OCI-LY3 (cell line): ENCODE results near the gene PILRA.

Experiments used
- EZH2phosphoT487 ChIP-seq: fragments of 200-600 bp; shearing (Covaris generic); IDR thresholded peaks from 2 replicates; pipeline ENCODE4 v1.6.1; 2018; ENCODE audit warnings: antibody characterized with exemption, mixed run types, low read depth
- TF ChIP-seq, protein P1 (sequence below): fragments of 200-600, 300-600 bp; sonication (generic); IDR thresholded peaks from 2 replicates; pipeline ENCODE4 v1.5.1; 2014; ENCODE audit warnings: antibody characterized with exemption, low read length, low read depth

DNA sequence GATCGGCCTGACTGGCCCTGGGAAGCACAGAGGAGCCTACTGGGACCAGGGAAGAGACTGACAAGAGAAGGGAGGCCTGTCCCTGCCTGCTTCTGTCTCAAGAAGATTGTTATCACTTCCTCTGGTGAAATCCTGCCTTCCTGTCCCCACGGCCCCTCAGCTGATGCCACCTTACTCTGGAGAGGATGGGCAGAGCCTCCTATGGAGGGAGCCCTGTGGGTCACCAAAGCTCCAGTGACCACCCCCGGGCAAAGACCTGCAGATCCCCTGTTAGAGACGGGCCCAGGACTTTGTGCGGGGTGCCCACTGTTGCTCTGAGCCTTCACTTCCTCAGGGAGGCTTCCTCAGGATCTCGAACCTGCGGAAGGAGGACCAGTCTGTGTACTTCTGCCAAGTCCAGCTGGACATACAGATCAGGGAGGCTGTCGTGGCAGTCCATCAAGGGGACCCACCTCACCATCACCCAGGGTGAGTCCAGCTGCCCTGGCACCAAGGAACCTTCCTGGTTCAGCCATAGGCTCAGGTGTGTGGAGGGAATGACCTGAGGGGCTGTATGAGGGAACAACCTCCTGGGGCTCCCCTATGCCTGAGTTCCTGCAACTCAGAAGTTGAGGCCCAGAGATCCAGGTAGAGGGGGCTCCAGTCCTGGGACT is 16.7 kb upstream of the PILRA start:
- TF ChIP-seq, protein P1, sequence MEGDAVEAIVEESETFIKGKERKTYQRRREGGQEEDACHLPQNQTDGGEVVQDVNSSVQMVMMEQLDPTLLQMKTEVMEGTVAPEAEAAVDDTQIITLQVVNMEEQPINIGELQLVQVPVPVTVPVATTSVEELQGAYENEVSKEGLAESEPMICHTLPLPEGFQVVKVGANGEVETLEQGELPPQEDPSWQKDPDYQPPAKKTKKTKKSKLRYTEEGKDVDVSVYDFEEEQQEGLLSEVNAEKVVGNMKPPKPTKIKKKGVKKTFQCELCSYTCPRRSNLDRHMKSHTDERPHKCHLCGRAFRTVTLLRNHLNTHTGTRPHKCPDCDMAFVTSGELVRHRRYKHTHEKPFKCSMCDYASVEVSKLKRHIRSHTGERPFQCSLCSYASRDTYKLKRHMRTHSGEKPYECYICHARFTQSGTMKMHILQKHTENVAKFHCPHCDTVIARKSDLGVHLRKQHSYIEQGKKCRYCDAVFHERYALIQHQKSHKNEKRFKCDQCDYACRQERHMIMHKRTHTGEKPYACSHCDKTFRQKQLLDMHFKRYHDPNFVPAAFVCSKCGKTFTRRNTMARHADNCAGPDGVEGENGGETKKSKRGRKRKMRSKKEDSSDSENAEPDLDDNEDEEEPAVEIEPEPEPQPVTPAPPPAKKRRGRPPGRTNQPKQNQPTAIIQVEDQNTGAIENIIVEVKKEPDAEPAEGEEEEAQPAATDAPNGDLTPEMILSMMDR = no peak
- no peak for TF ChIP-seq EZH2phosphoT487
